OCI-LY1 (cell line): ENCODE results near the gene ENOX2.

ENCODE experiments used
- EZH2 ChIP-seq: fragments of 200-600 bp; sonication (generic), shearing (Covaris generic); IDR thresholded peaks from 2 replicates; pipeline ENCODE4 v1.8.0; 2017; ENCODE audit warnings: borderline replicate concordance, mixed run types, mild to moderate bottlenecking, antibody characterized with exemption, low read length, moderate library complexity, mixed read lengths
- TF ChIP-seq, protein P1 (sequence below): fragments of 200-600 bp; sonication (generic), shearing (Covaris generic); IDR thresholded peaks from 2 replicates; pipeline ENCODE4 v1.5.1; 2017; ENCODE audit warnings: mild to moderate bottlenecking, antibody characterized with exemption, low read length, moderate library complexity, mixed read lengths

DNA sequence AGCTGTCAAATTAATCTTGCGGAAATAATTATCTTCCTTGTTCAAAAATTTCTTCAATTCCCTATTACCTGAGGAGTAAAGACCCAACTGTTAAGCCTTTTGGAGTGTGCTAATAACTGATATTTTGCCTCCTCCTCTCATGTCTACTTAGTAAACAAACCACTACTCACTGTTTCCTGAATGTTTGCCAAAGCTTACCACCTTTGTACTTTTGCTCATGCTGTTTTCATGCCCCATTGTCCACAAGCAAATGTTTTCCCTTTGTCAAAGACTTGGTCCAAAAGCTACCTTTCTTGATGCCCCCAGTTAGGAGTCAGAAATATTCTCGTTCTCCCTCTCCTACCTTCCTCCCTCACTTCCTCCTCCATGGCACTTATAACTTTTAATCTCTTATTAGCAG lies 226.1 kb downstream of the ENOX2 start:
- TF ChIP-seq, protein P1, sequence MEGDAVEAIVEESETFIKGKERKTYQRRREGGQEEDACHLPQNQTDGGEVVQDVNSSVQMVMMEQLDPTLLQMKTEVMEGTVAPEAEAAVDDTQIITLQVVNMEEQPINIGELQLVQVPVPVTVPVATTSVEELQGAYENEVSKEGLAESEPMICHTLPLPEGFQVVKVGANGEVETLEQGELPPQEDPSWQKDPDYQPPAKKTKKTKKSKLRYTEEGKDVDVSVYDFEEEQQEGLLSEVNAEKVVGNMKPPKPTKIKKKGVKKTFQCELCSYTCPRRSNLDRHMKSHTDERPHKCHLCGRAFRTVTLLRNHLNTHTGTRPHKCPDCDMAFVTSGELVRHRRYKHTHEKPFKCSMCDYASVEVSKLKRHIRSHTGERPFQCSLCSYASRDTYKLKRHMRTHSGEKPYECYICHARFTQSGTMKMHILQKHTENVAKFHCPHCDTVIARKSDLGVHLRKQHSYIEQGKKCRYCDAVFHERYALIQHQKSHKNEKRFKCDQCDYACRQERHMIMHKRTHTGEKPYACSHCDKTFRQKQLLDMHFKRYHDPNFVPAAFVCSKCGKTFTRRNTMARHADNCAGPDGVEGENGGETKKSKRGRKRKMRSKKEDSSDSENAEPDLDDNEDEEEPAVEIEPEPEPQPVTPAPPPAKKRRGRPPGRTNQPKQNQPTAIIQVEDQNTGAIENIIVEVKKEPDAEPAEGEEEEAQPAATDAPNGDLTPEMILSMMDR, result no peak
- TF ChIP-seq EZH2, result no peak
